GM23248 (cell line): ENCODE results near the gene DYNLRB1.

Experiments used
- EZH2 ChIP-seq: fragments of 200-600 bp; sonication (generic); IDR thresholded peaks from 2 replicates; pipeline ENCODE4 v1.6.1; 2018; ENCODE audit warnings: antibody characterized with exemption, mild to moderate bottlenecking; ENCODE audit not compliant: insufficient read depth, poor library complexity, severe bottlenecking
- EZH2phosphoT487 ChIP-seq: fragments of 200-600 bp; sonication (generic); IDR thresholded peaks from 2 replicates; pipeline ENCODE4 v1.6.1; 2018; ENCODE audit warnings: antibody characterized with exemption, moderate library complexity, mild to moderate bottlenecking, low read depth; ENCODE audit not compliant: insufficient read depth

DNA sequence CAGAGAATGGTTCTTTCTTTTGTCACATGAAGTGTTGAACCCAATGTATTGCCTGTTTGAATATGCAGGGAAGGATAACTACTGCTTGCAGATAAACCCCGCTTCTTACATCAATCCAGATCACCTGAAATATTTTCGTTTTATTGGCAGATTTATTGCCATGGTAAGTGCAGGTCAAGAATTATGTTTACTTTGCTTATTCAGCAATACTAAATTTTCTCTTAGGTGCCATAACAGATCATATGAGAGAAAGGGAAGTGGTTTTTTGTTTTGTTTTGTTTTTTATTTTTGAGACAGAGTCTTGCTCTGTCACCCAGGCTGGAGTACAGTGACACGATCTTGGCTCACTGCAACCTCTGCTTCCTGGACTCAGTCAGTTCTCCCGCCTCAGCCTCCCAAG, 36.6 kb upstream of the DYNLRB1 start:
- TF ChIP-seq EZH2 (no peak), EZH2phosphoT487 (no peak)
